PC-3 (cell line): ENCODE data around the gene JCHAIN. TPM values are rescaled to one million over a fixed set of nuclear protein-coding genes. Genes with fewer than 3 reads are reported as not detected.
"Not testable (repeated sequence)": the region's sequence is repeated elsewhere in the genome, so short reads cannot be mapped to it uniquely, and the experiment has no call there.

Experiments used
- ATAC-seq: fragments of 200-7000 bp; cut with Tn5 transposase; 2 replicates; pipeline ENCODE4 v1.9.1; 2020; ENCODE audit warnings: mild to moderate bottlenecking, moderate library complexity
- BruUV-seq: library from RNA; stranded (reverse); fragments of 400-500 nt; replicated peaks from 2 replicates; lab custom pipeline; 2021; lab: Mats Ljungman, UMichigan
- CTCF ChIA-PET: fragments of 300-600 bp; sonication (Branson Sonifier 250); formaldehyde crosslinking; loops from one replicate; lab custom pipeline; 2022; ENCODE audit warnings: antibody characterized with exemption; lab: Charles Lee
- POLR2A ChIA-PET: fragments of 300-600 bp; sonication (Branson Sonifier 250); formaldehyde crosslinking; loops from one replicate; lab custom pipeline; 2022; ENCODE audit warnings: antibody characterized with exemption; ENCODE audit not compliant: unreplicated experiment; lab: Charles Lee
- DNase-seq: peaks from one replicate; pipeline ENCODE4 v3.0.0-alpha.2; 2015
- H2AFZ ChIP-seq: fragments of 300-600 bp; sonication (generic); 2 replicates; pipeline ENCODE4 v1.6.0; 2016; ENCODE audit warnings: antibody characterized with exemption, low read length
- H3F3A ChIP-seq: fragments of 300-600 bp; sonication (generic); one replicate; pipeline ENCODE4 v1.6.0; 2017; ENCODE audit warnings: antibody characterized with exemption, low read length, control low read depth, mild to moderate bottlenecking; ENCODE audit not compliant: unreplicated experiment
- H3K27ac ChIP-seq: fragments of 300-600 bp; sonication (generic); 2 replicates; pipeline ENCODE4 v1.5.1; 2016; ENCODE audit warnings: mild to moderate bottlenecking, low read length
- H3K27me3 ChIP-seq: fragments of 300-600 bp; sonication (generic); 2 replicates; pipeline ENCODE4 v1.6.1; 2016; ENCODE audit warnings: low read length, mixed read lengths
- H3K36me3 ChIP-seq: fragments of 300-600 bp; sonication (generic); 2 replicates; pipeline ENCODE4 v1.6.1; 2016; ENCODE audit warnings: low read depth, mixed run types, low read length, mixed read lengths
- H3K4me1 ChIP-seq: fragments of 300-600 bp; sonication (generic); 2 replicates; pipeline ENCODE4 v1.5.1; 2016; ENCODE audit warnings: low read length; ENCODE audit not compliant: insufficient read depth
- H3K4me2 ChIP-seq: fragments of 300-600 bp; sonication (generic); 2 replicates; pipeline ENCODE4 v1.6.0; 2016; ENCODE audit warnings: low read length
- H3K4me3 ChIP-seq: fragments of 300-600 bp; sonication (generic); 2 replicates; pipeline ENCODE4 v1.5.1; 2016; ENCODE audit warnings: mild to moderate bottlenecking, low read length, mixed read lengths
- H3K79me2 ChIP-seq: fragments of 300-600 bp; sonication (generic); 2 replicates; pipeline ENCODE4 v1.6.1; 2017; ENCODE audit warnings: low read length, mixed read lengths
- H3K9ac ChIP-seq: fragments of 300-600 bp; sonication (generic); 2 replicates; pipeline ENCODE4 v1.6.0; 2016; ENCODE audit warnings: mild to moderate bottlenecking, low read length
- H3K9me2 ChIP-seq: fragments of 300-600 bp; sonication (generic); replicated peaks from 2 replicates; pipeline ENCODE4 v1.6.1; 2016; ENCODE audit warnings: mixed run types, low read length, mixed read lengths
- H3K9me3 ChIP-seq: fragments of 300-600 bp; sonication (generic); 2 replicates; pipeline ENCODE4 v1.6.1; 2016; ENCODE audit warnings: low read length, mixed read lengths
- H4K20me1 ChIP-seq: fragments of 300-600 bp; sonication (generic); 2 replicates; pipeline ENCODE4 v1.6.1; 2016; ENCODE audit warnings: low read length, mixed read lengths
- CTCF ChIP-seq: fragments of 300-600 bp; sonication (generic); conservative IDR thresholded peaks from 2 replicates; pipeline ENCODE4 v1.5.1; 2017; ENCODE audit warnings: antibody characterized with exemption, low read depth, mild to moderate bottlenecking, low read length
- EZH2 ChIP-seq: fragments of 300-600 bp; sonication (generic); IDR thresholded peaks from one replicate; pipeline ENCODE4 v1.6.1; 2017; ENCODE audit warnings: antibody characterized with exemption, mild to moderate bottlenecking, low read length; ENCODE audit not compliant: unreplicated experiment
- EZH2phosphoT487 ChIP-seq: fragments of 300-600 bp; sonication (generic); IDR thresholded peaks from 2 replicates; pipeline ENCODE4 v1.6.1; 2018; ENCODE audit warnings: mild to moderate bottlenecking, antibody characterized with exemption, low read length, borderline replicate concordance
- intact Hi-C: fragments of 100-400 bp; cut with micrococcal nuclease; formaldehyde crosslinking; loops from 2 replicates; pipeline ENCODE4 v1.9.0; 2023
- total RNA-seq: library from RNA; depleted of rRNA; stranded (reverse); fragments of >200 nt; gene quantifications from 2 replicates; pipeline ENCODE4 v1.2.3, GENCODE V29; 2014

The JCHAIN gene
- total RNA-seq, 1 experiment from 2014 or later, result not detected

GRCh38 chr4:70700712-70701111, 34.4 kb upstream of the JCHAIN start:
- no peak for ATAC-seq
- POLR2A ChIA-PET, result no interaction called here
- H3K9me2 ChIP-seq, result no peaks in the 10 kb centered on the region
- no peak overlapping the region for H3K9ac ChIP-seq
- no peaks in the 10 kb centered on the region for H3K36me3 ChIP-seq
- no peak overlapping the region for H3K4me2 ChIP-seq
- H3F3A ChIP-seq, result peaks cover 6% of the 10 kb centered on the region
- no peak for TF ChIP-seq EZH2
- TF ChIP-seq EZH2phosphoT487, result no peak
- TF ChIP-seq CTCF, result no peak
- H3K9me3 ChIP-seq, result no peaks in the 10 kb centered on the region
- CTCF ChIA-PET, result no interaction called here
- no TSS peak for BruUV-seq
- H3K27me3 ChIP-seq, result no peaks in the 10 kb centered on the region
- no peaks in the 10 kb centered on the region for H4K20me1 ChIP-seq
- H3K79me2 ChIP-seq, result no peaks in the 10 kb centered on the region
- no peak for DNase-seq
- intact Hi-C loops, result loop anchor here (10.0 kb wide), 1 partner anchor 204 kb away; the partner anchor contains the start of gene MOB1B
- H3K27ac ChIP-seq, result no peak overlapping the region
- H3K4me3 ChIP-seq, result no peak overlapping the region
- peaks cover 16% of the 10 kb centered on the region for H3K4me1 ChIP-seq
- no peak overlapping the region for H2AFZ ChIP-seq

DNA sequence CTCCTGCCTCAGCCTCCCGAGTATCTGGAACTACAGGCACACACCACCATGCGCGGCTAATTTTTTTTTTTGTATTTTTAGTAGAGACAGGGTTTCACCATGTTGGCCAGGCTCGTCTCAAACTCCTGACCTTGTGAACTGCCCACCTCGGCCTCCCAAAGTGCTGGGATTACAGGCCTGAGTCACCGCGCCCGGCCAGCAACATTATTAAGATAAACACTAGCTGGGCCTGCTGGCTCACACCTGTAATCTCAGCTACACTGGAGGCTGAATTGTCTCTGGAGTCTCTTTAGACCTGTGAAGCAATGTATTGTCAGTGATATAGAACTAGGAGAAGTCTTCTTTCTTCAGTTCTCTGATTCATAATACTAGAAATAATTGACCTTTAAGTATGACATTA, 32.1 kb upstream of the JCHAIN start:
- H2AFZ ChIP-seq, H3K9ac ChIP-seq, H3K79me2 ChIP-seq, CTCF ChIA-PET, H3F3A ChIP-seq, H3K9me3 ChIP-seq, DNase-seq, ATAC-seq, POLR2A ChIA-PET, H3K4me2 ChIP-seq, H4K20me1 ChIP-seq, H3K9me2 ChIP-seq, H3K27me3 ChIP-seq, BruUV-seq, H3K4me3 ChIP-seq, H3K27ac ChIP-seq, H3K36me3 ChIP-seq: not testable (repeated sequence)
- peaks cover 13% of the 10 kb centered on the region for H3K4me1 ChIP-seq
- intact Hi-C loops, result loop anchor here (10.0 kb wide), 1 partner anchor 56 kb away; no protein-coding TSS in a partner anchor

DNA sequence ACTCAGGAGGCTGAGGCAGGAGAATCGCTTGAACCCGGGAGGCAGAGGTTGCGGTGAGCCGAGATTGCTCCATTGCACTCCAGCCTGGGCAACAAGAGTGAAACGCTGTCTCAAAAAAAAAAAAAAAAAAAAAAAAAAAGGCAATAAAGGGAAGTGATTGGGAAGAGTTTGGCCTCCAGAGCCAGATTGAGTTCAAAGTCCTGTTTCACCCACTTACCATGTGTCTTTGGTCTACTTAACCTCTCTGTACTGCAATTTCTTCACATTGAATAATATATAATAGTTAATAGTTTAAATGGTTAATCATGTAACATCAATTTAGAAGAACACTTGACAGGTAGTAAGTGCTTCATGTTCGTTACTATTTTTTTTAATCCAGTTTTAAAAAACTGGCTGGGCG, 28.3 kb upstream of the JCHAIN start:
- H3K27ac ChIP-seq, H3K36me3 ChIP-seq, BruUV-seq, H2AFZ ChIP-seq, H3K4me3 ChIP-seq, CTCF ChIA-PET, H3F3A ChIP-seq, H3K9me2 ChIP-seq, H4K20me1 ChIP-seq, H3K9ac ChIP-seq, DNase-seq, H3K4me2 ChIP-seq, H3K9me3 ChIP-seq, ATAC-seq, H3K27me3 ChIP-seq: not testable (repeated sequence)
- Histone ChIP-seq H3K4me1 (peaks cover 22% of the 10 kb centered on the region), H3K79me2 (peaks cover 35% of the 10 kb centered on the region)
- intact Hi-C loops, result loop anchor here (10.0 kb wide), 1 partner anchor 60 kb away; no protein-coding TSS in a partner anchor
- POLR2A ChIA-PET, result interaction anchor here (0.6 kb wide), 1 partner anchor 15 kb away, joined by 9 read pairs; no protein-coding TSS in a partner anchor

DNA sequence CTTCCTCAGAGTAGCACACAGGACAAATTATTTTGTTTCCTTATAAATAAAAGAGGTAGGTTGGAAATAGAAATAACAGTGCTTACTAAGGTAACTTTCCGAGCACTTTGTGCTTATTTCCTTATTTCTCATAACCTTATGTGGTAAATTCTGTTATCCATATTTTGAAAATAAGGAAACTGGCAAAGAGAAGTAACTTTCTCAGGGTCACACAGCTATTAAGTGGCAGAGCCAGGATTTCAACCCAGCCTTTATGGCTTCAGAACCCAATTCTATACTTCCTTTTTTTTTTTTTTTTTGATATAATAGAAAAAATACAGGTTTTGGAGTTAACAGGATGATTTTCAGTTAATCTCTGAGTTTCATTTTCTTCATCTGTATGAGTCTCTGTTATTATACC, 25.4 kb upstream of the JCHAIN start:
- peaks cover 49% of the 10 kb centered on the region for H3K79me2 ChIP-seq
- peaks cover 16% of the 10 kb centered on the region for H4K20me1 ChIP-seq
- peaks cover 10% of the 10 kb centered on the region for H3K36me3 ChIP-seq
- no peaks in the 10 kb centered on the region for H3F3A ChIP-seq
- H3K27me3 ChIP-seq, result no peaks in the 10 kb centered on the region
- H3K9me3 ChIP-seq, result no peaks in the 10 kb centered on the region
- H2AFZ ChIP-seq, result no peak overlapping the region
- BruUV-seq, result no TSS peak
- peak overlapping the region; percentile 12; the same call in 1 of the 2 replicates for H3K4me2 ChIP-seq
- no peaks in the 10 kb centered on the region for H3K9me2 ChIP-seq
- TF ChIP-seq EZH2phosphoT487 (no peak), EZH2 (no peak)
- no peak for DNase-seq
- POLR2A ChIA-PET, result interaction anchor here (0.7 kb wide), 1 partner anchor 540 kb away, joined by 23 read pairs; no protein-coding TSS in a partner anchor
- intact Hi-C loops, result loop anchor here (10.0 kb wide), 1 partner anchor 63 kb away; no protein-coding TSS in a partner anchor
- CTCF ChIA-PET, result no interaction called here
- peaks cover 21% of the 10 kb centered on the region for H3K4me1 ChIP-seq
- H3K27ac ChIP-seq, result no peak overlapping the region
- ATAC-seq, result no peak
- no peak overlapping the region for H3K9ac ChIP-seq
- no peak overlapping the region for H3K4me3 ChIP-seq
